Hematopoietic multipotent progenitor cell treated with erythropoietin and hydrocortisone succinate and interleukin-3 and kit ligand, for 15 days (in vitro differentiated cells): ENCODE data around the gene NIP7.
A peak's percentile ranks its signal among the peaks of the same experiment; 100 is the strongest.

Source experiments
- DNase-seq: peaks from one replicate; pipeline ENCODE4 v3.0.0-alpha.2; 2015; ENCODE audit warnings: low spot score

The NIP7 gene

GRCh38 chr16:69318911-69319289 lies 20.7 kb upstream of the NIP7 start:
- no peak for DNase-seq

- DNase-seq = no peak
These were observed 20.2 kb upstream of the NIP7 start for GRCh38 chr16:69319381-69319780.

GRCh38 chr16:69319826-69320739 lies 19.5 kb upstream of the NIP7 start:
- no peak for DNase-seq

- DNase-seq = no peak
These were observed 18.9 kb upstream of the NIP7 start for GRCh38 chr16:69320740-69321073.

- no peak for DNase-seq
These were observed 18.5 kb upstream of the NIP7 start for GRCh38 chr16:69321080-69321479.

GRCh38 chr16:69322343-69322742 lies 17.2 kb upstream of the NIP7 start:
- DNase-seq = no peak

- no peak for DNase-seq
These were observed 16.2 kb upstream of the NIP7 start for GRCh38 chr16:69323415-69323814.

- DNase-seq = no peak
These were observed 15.5 kb upstream of the NIP7 start for GRCh38 chr16:69324013-69324531.

GRCh38 chr16:69324585-69325253 lies 14.9 kb upstream of the NIP7 start:
- no peak for DNase-seq

- DNase-seq = no peak
These were observed 13.8 kb upstream of the NIP7 start for GRCh38 chr16:69325784-69326171.

GRCh38 chr16:69326172-69326873 lies 13.2 kb upstream of the NIP7 start:
- no peak for DNase-seq

GRCh38 chr16:69327585-69328310 lies 11.8 kb upstream of the NIP7 start:
- no peak for DNase-seq

GRCh38 chr16:69328854-69329316 lies 10.7 kb upstream of the NIP7 start:
- no peak for DNase-seq

- DNase-seq = no peak
These were observed 9.9 kb upstream of the NIP7 start for GRCh38 chr16:69329369-69330285.

GRCh38 chr16:69330286-69331109 lies 9.1 kb upstream of the NIP7 start, which contains the start of gene PDF:
PDF (minus strand) TSS chr16:69330588; CDS start chr16:69330570, 18 bp downstream.
- DNase-seq = peak; percentile 87

- no peak for DNase-seq
These were observed 4.9 kb upstream of the NIP7 start for GRCh38 chr16:69334696-69335095.

- no peak for DNase-seq
These were observed 849 bp upstream of the NIP7 start for GRCh38 chr16:69338557-69339288.

GRCh38 chr16:69340095-69340644 lies 598 bp downstream of the NIP7 start:
- DNase-seq = peak; percentile 20

- no peak for DNase-seq
These were observed 4.6 kb downstream of the NIP7 start for GRCh38 chr16:69344171-69344570.
